ENCODE data around the gene MASP2. TPM values are rescaled to one million over a fixed set of nuclear protein-coding genes. Genes with fewer than 3 reads are reported as not detected.

Gene MASP2
- total and polyA plus RNA-seq, 10 of the 15 experiments (the other 5 are each of a cell fraction or from before 2014, with no cell fraction given) = 0.04 to 0.21 (median 0.06) TPM; not detected in 7

DNA sequence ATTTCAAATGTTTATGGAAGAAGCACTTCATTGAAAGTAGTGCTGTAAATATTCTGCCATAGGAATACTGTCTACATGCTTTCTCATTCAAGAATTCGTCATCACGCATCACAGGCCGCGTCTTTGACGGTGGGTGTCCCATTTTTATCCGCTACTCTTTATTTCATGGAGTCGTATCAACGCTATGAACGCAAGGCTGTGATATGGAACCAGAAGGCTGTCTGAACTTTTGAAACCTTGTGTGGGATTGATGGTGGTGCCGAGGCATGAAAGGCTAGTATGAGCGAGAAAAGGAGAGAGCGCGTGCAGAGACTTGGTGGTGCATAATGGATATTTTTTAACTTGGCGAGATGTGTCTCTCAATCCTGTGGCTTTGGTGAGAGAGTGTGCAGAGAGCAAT is 23.8 kb downstream of the MASP2 start:
- no peak for FAIRE-seq
- peaks cover 2% of the 10 kb centered on the region; the same call in 1 of the 2 replicates for H4K20me1 ChIP-seq (ENCODE audit: control insufficient read depth, insufficient read depth)

GRCh38 chr1:11019971-11020370 is 27.1 kb downstream of the MASP2 start:
- Histone ChIP-seq H3K9me3 (replicated peaks; ENCODE audit: control insufficient read depth, insufficient read depth, low read length) (no peaks in the 10 kb centered on the region), H3K9ac (ENCODE audit: control insufficient read depth, insufficient read depth, low read length) (no peak overlapping the region), H3K4me1 (ENCODE audit: control insufficient read depth, insufficient read depth, low read length) (no peaks in the 10 kb centered on the region), H2AFZ (ENCODE audit: control insufficient read depth, low read depth, low read length) (no peak overlapping the region), H4K20me1 (ENCODE audit: control insufficient read depth, insufficient read depth) (peaks cover 2% of the 10 kb centered on the region; the same call in 1 of the 2 replicates), H3K4me3 (no peak overlapping the region), H3K36me3 (ENCODE audit: control insufficient read depth in 2 of 2, insufficient read depth in 2 of 2, low read length in 1 of 2) (peaks cover 8 to 53% of the 10 kb centered on the region in 2 experiments), H3K27ac (ENCODE audit: control insufficient read depth, insufficient read depth) (no peak overlapping the region), H3K4me2 (ENCODE audit: control insufficient read depth, insufficient read depth) (no peak overlapping the region), H3K27me3 (replicated peaks in 1 of 2; ENCODE audit: control insufficient read depth in 2 of 2, insufficient read depth in 2 of 2, low read length in 1 of 2) (no peaks in the 10 kb centered on the region), H3K79me2 (ENCODE audit: control insufficient read depth, insufficient read depth, low read length) (peaks cover 14% of the 10 kb centered on the region)
- BruUV-seq (replicated peaks) = no TSS peak
- ChIA-PET SMC1A (ENCODE audit: uncharacterized antibody, unreplicated experiment) (no interaction called here), POLR2A (interaction anchor here (0.9 kb wide), 1 partner anchor 10 kb away, joined by 4 read pairs; no protein-coding TSS in a partner anchor), CTCF (no interaction called here), RAD21 (ENCODE audit: unreplicated experiment) (no interaction called here)
- 92% methylated on average over 7 of the region's 7 CpGs for WGBS (ENCODE audit: insufficient coverage, insufficient replicate concordance, low lambda C conversion rate, missing lambda C conversion rate)
- intact Hi-C loops (cut with micrococcal nuclease; ENCODE audit: unreplicated experiment) = no loop called here
- no peak for DNase-seq (ENCODE audit: low read depth, low spot score)
- FAIRE-seq = no peak
- no peak for ATAC-seq
- TF ChIP-seq, protein P1, sequence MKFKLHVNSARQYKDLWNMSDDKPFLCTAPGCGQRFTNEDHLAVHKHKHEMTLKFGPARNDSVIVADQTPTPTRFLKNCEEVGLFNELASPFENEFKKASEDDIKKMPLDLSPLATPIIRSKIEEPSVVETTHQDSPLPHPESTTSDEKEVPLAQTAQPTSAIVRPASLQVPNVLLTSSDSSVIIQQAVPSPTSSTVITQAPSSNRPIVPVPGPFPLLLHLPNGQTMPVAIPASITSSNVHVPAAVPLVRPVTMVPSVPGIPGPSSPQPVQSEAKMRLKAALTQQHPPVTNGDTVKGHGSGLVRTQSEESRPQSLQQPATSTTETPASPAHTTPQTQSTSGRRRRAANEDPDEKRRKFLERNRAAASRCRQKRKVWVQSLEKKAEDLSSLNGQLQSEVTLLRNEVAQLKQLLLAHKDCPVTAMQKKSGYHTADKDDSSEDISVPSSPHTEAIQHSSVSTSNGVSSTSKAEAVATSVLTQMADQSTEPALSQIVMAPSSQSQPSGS (IDR thresholded peaks at IDR 0.05; ENCODE audit: low read length) = no peak
- TF ChIP-seq NFXL1 (IDR thresholded peaks at IDR 0.05; ENCODE audit: borderline replicate concordance) (no peak), MXI1 (IDR thresholded peaks at IDR 0.05; ENCODE audit: low read depth, low read length) (no peak), NKRF (conservative IDR thresholded peaks at IDR 0.05) (no peak), TCF3 (IDR thresholded peaks at IDR 0.05; ENCODE audit: borderline replicate concordance, insufficient read depth, low read depth, low read length) (no peak), STAT3 (IDR thresholded peaks at IDR 0.05; ENCODE audit: low read depth, low read length) (no peak)
- TF ChIP-seq, protein P2, sequence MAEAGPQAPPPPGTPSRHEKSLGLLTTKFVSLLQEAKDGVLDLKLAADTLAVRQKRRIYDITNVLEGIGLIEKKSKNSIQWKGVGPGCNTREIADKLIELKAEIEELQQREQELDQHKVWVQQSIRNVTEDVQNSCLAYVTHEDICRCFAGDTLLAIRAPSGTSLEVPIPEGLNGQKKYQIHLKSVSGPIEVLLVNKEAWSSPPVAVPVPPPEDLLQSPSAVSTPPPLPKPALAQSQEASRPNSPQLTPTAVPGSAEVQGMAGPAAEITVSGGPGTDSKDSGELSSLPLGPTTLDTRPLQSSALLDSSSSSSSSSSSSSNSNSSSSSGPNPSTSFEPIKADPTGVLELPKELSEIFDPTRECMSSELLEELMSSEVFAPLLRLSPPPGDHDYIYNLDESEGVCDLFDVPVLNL (IDR thresholded peaks at IDR 0.05; ENCODE audit: low read depth, low read length) = no peak
- in situ Hi-C loops (cut with MboI) = no loop called here

More for the DNA sequence above, 23.8 kb downstream of the MASP2 start:
- Histone ChIP-seq H3K9me3 (replicated peaks; ENCODE audit: control insufficient read depth, insufficient read depth, low read length) (no peaks in the 10 kb centered on the region), H3K36me3 (ENCODE audit: control insufficient read depth in 2 of 2, insufficient read depth in 2 of 2, low read length in 1 of 2) (peaks cover 8 to 62% of the 10 kb centered on the region in 2 experiments), H3K4me3 (no peak overlapping the region), H3K9ac (ENCODE audit: control insufficient read depth, insufficient read depth, low read length) (no peak overlapping the region), H2AFZ (ENCODE audit: control insufficient read depth, low read depth, low read length) (no peak overlapping the region), H3K27ac (ENCODE audit: control insufficient read depth, insufficient read depth) (no peak overlapping the region), H3K27me3 (replicated peaks in 1 of 2; ENCODE audit: control insufficient read depth in 2 of 2, insufficient read depth in 2 of 2, low read length in 1 of 2) (no peaks in the 10 kb centered on the region), H3K4me2 (ENCODE audit: control insufficient read depth, insufficient read depth) (no peak overlapping the region), H3K79me2 (ENCODE audit: control insufficient read depth, insufficient read depth, low read length) (peaks cover 6% of the 10 kb centered on the region; the same call in 1 of the 2 replicates), H3K4me1 (ENCODE audit: control insufficient read depth, insufficient read depth, low read length) (no peaks in the 10 kb centered on the region)
- BruUV-seq (replicated peaks) = no TSS peak
- intact Hi-C loops (cut with micrococcal nuclease; ENCODE audit: unreplicated experiment) (no loop called here), in situ Hi-C loops (cut with MboI) (no loop called here)
- DNase-seq (ENCODE audit: low read depth, low spot score) (no peak), ATAC-seq (no peak)
- ChIA-PET RAD21 (ENCODE audit: unreplicated experiment) (no interaction called here), SMC1A (ENCODE audit: uncharacterized antibody, unreplicated experiment) (no interaction called here), CTCF (no interaction called here), POLR2A (no interaction called here)
- no peak for TF ChIP-seq ZBED1 (IDR thresholded peaks at IDR 0.05; ENCODE audit: borderline replicate concordance)
- no peak for TF ChIP-seq CREM (IDR thresholded peaks at IDR 0.05; ENCODE audit: low read depth)
- no peak for TF ChIP-seq HCFC1 (IDR thresholded peaks at IDR 0.05; ENCODE audit: low read length)
- TF ChIP-seq PAX5 (IDR thresholded peaks at IDR 0.05; ENCODE audit: borderline replicate concordance, low read depth, low read length) = no peak
- WGBS (ENCODE audit: insufficient coverage, insufficient replicate concordance, low lambda C conversion rate, missing lambda C conversion rate) = 88% methylated on average over 14 of the region's 14 CpGs

Measured in GM12878 (cell line).